HCT116 (cell line): ENCODE data around the gene KRT7. TPM values are rescaled to one million over a fixed set of nuclear protein-coding genes. Genes with fewer than 3 reads are reported as not detected.

Experiments used
- ATAC-seq: fragments of 200-7000 bp; cut with Tn5 transposase; 2 replicates; pipeline ENCODE4 v1.9.1; 2020; ENCODE audit warnings: mild to moderate bottlenecking, moderate library complexity
- BruUV-seq: library from RNA; stranded (reverse); fragments of 400-500 nt; replicated peaks from 2 replicates; lab custom pipeline; 2021; lab: Mats Ljungman, UMichigan
- CTCF ChIA-PET: fragments of 300-600 bp; sonication (Branson Sonifier 250); formaldehyde crosslinking; loops from one replicate; lab custom pipeline; 2021; ENCODE audit warnings: antibody characterized with exemption; lab: Charles Lee
- POLR2A ChIA-PET: fragments of 300-600, 350-600 bp; sonication (Branson Sonifier 250); formaldehyde crosslinking; loops from one replicate; lab custom pipeline; 2021; ENCODE audit warnings: antibody characterized with exemption; lab: Charles Lee
- RAD21 ChIA-PET, 2 experiments: fragments of 300-600 bp; sonication (Branson Sonifier 250); formaldehyde crosslinking; loops; one replicate each; lab custom pipeline; 2023; ENCODE audit warnings: low total read pairs in 2 of 2; ENCODE audit not compliant: uncharacterized antibody in 2 of 2, unreplicated experiment in 2 of 2, low non-redundant PET in 1 of 2; lab: Charles Lee
- DNase-seq: peaks from one replicate; pipeline ENCODE4 v3.0.0-alpha.2; 2010; ENCODE audit warnings: low read depth, low spot score
- H2AFZ ChIP-seq: fragments of 200-600 bp; shearing (Covaris generic), sonication (generic); 2 replicates; pipeline ENCODE4 v1.6.1; 2017; ENCODE audit warnings: low read depth, mixed run types, mixed read lengths, antibody characterized with exemption, low read length; ENCODE audit not compliant: poor library complexity, severe bottlenecking
- H3K27ac ChIP-seq: 2 replicates; pipeline ENCODE4 v1.5.1; 2012; ENCODE audit warnings: low read depth, low read length
- H3K27me3 ChIP-seq: fragments of 200-600 bp; sonication (generic); 2 replicates; pipeline ENCODE4 v1.6.1; 2016; ENCODE audit warnings: mixed run types, low read length, mixed read lengths; ENCODE audit not compliant: insufficient read depth
- H3K36me3 ChIP-seq, 2 experiments: fragments of 200-500 bp in 1 of 2; fragments of 200-600 bp in 1 of 2; sonication (Bioruptor generic) in 1 of 2; sonication (generic) in 1 of 2; 2 replicates each; pipeline versions ENCODE4 v1.5.1 to v1.6.1; 2014 to 2016; ENCODE audit warnings: low read length in 2 of 2, inconsistent platforms in 1 of 2, mixed read lengths in 1 of 2, mixed run types in 1 of 2; ENCODE audit not compliant: insufficient read depth in 2 of 2, control insufficient read depth in 1 of 2
- H3K4me1 ChIP-seq, 2 experiments: fragments of 200-600 bp in 1 of 2; sonication (generic) in 1 of 2; 2 replicates each; pipeline versions ENCODE4 v1.5.1 to v1.6.1; 2012 to 2017; ENCODE audit warnings: low read length in 2 of 2, inconsistent platforms in 1 of 2, mild to moderate bottlenecking in 1 of 2, mixed read lengths in 1 of 2, mixed run types in 1 of 2, moderate library complexity in 1 of 2; ENCODE audit not compliant: insufficient read depth in 2 of 2, control insufficient read depth in 1 of 2
- H3K4me2 ChIP-seq: fragments of 200-600 bp; sonication (generic); 2 replicates; pipeline ENCODE4 v1.6.1; 2017; ENCODE audit warnings: mixed run types, low read length, mixed read lengths
- H3K4me3 ChIP-seq, 2 experiments: fragments of 200-600 bp in 1 of 2; sonication (generic) in 1 of 2; replicated peaks in 1 of 2; 2 replicates each; pipeline ENCODE4 v1.5.1; 2011 to 2016; ENCODE audit warnings: low read length in 2 of 2, control low read depth in 1 of 2, low read depth in 1 of 2, mild to moderate bottlenecking in 1 of 2, mixed read lengths in 1 of 2, mixed run types in 1 of 2
- H3K79me2 ChIP-seq: fragments of 200-600 bp; sonication (generic); 2 replicates; pipeline ENCODE4 v1.6.1; 2017; ENCODE audit warnings: mild to moderate bottlenecking, mixed run types, low read length, moderate library complexity, mixed read lengths; ENCODE audit not compliant: insufficient read depth
- H3K9ac ChIP-seq: fragments of 200-600 bp; sonication (generic); 2 replicates; pipeline ENCODE4 v1.6.1; 2016; ENCODE audit warnings: low read length, mixed read lengths
- H3K9me2 ChIP-seq: fragments of 200-600 bp; sonication (generic), shearing (Covaris generic); 2 replicates; pipeline ENCODE4 v1.6.1; 2017; ENCODE audit warnings: mixed run types, mild to moderate bottlenecking, moderate library complexity; ENCODE audit not compliant: insufficient read depth
- H3K9me3 ChIP-seq, 2 experiments: fragments of 200-500 bp in 1 of 2; fragments of 200-600 bp in 1 of 2; sonication (Bioruptor generic) in 1 of 2; sonication (generic) in 1 of 2; 2 replicates each; pipeline ENCODE4 v1.6.1; 2014 to 2017; ENCODE audit warnings: low read length in 2 of 2, mixed read lengths in 2 of 2, inconsistent platforms in 1 of 2, low read depth in 1 of 2, mild to moderate bottlenecking in 1 of 2, mixed run types in 1 of 2, moderate library complexity in 1 of 2; ENCODE audit not compliant: control insufficient read depth in 1 of 2, insufficient read depth in 1 of 2
- H4K20me1 ChIP-seq: fragments of 200-600 bp; sonication (generic), shearing (Covaris generic); 2 replicates; pipeline ENCODE4 v1.6.1; 2017; ENCODE audit warnings: mixed run types, mild to moderate bottlenecking, moderate library complexity; ENCODE audit not compliant: insufficient read depth
- EGR1 ChIP-seq: IDR thresholded peaks from 2 replicates; pipeline ENCODE4 v1.6.1; 2012; ENCODE audit warnings: low read depth
- ELF1 ChIP-seq: IDR thresholded peaks from 2 replicates; pipeline ENCODE4 v1.6.1; 2012; ENCODE audit warnings: low read depth, borderline replicate concordance
- FOSL1 ChIP-seq: IDR thresholded peaks from 2 replicates; pipeline ENCODE4 v1.6.1; 2012; ENCODE audit warnings: low read depth
- JUND ChIP-seq: IDR thresholded peaks from 2 replicates; pipeline ENCODE4 v1.6.1; 2012
- MAX ChIP-seq: IDR thresholded peaks from 2 replicates; pipeline ENCODE4 v1.6.1; 2012
- POLR2A ChIP-seq: IDR thresholded peaks from 2 replicates; pipeline ENCODE4 v1.7.0; 2011; ENCODE audit warnings: borderline replicate concordance; ENCODE audit not compliant: insufficient read depth, insufficient read length; ENCODE audit errors: extremely low read depth
- RAD21 ChIP-seq: IDR thresholded peaks from 2 replicates; pipeline ENCODE4 v1.6.1; 2012; ENCODE audit warnings: low read depth, mild to moderate bottlenecking
- REST ChIP-seq: IDR thresholded peaks from 2 replicates; pipeline ENCODE4 v1.6.1; 2012; ENCODE audit warnings: low read depth
- YY1 ChIP-seq: IDR thresholded peaks from 2 replicates; pipeline ENCODE4 v1.6.1; 2011; ENCODE audit warnings: low read length, low read depth, moderate library complexity, mild to moderate bottlenecking; ENCODE audit not compliant: insufficient replicate concordance; ENCODE audit errors: extremely low read depth
- ZNF274 ChIP-seq: fragments of 200-500 bp; sonication (Bioruptor generic); IDR thresholded peaks from 2 replicates; pipeline ENCODE4 v1.6.1; 2014; ENCODE audit warnings: mild to moderate bottlenecking, low read depth, low read length, inconsistent platforms
- intact Hi-C: fragments of 100-400 bp; cut with micrococcal nuclease; formaldehyde crosslinking; loops from 2 replicates; pipeline ENCODE4 v1.10.0; 2022
- total RNA-seq: library from RNA; stranded (reverse); gene quantifications from one replicate; pipeline ENCODE4 v1.2.1, GENCODE V29; 2021; ENCODE audit not compliant: unreplicated experiment

KRT7 gene
- total RNA-seq, 1 experiment from 2014 or later: 72.6 TPM

GRCh38 chr12:52258335-52258901, 25.4 kb downstream of the KRT7 start:
- CTCF ChIA-PET: no interaction called here
- no TSS peak for BruUV-seq

GRCh38 chr12:52259657-52260243, 26.7 kb downstream of the KRT7 start:
- RAD21 ChIA-PET: no interaction called here
- CTCF ChIA-PET: interaction anchor here (1.6 to 2.2 kb wide), 2 partner anchors 19 to 68 kb away, joined by 8 to 13 read pairs; no protein-coding TSS in a partner anchor

More at GRCh38 chr12:52258335-52258901, 25.4 kb downstream of the KRT7 start:
- ATAC-seq: no peak
- Histone ChIP-seq H3K4me3 (no peak overlapping the region), H3K9me2 (no peaks in the 10 kb centered on the region), H3K27ac (no peak overlapping the region), H3K27me3 (no peaks in the 10 kb centered on the region), H3K36me3 (no peaks in the 10 kb centered on the region)
- intact Hi-C loops: no loop called here
- POLR2A ChIA-PET: interaction anchor here (2.1 kb wide), 1 partner anchor 21 kb away, joined by 6 read pairs; no protein-coding TSS in a partner anchor
- no peak for DNase-seq
- no peak for TF ChIP-seq MAX
- no peak for TF ChIP-seq ZNF274
- no peak for TF ChIP-seq YY1
- TF ChIP-seq JUND: no peak
- no peak for TF ChIP-seq POLR2A
- no peak for TF ChIP-seq FOSL1
- TF ChIP-seq EGR1: no peak
- TF ChIP-seq ELF1: no peak
- TF ChIP-seq, all 23 proteins: peak for 0
- no peak overlapping the region for H3K4me2 ChIP-seq
- no peaks in the 10 kb centered on the region for H3K79me2 ChIP-seq
- H3K9me3 ChIP-seq: no peaks in the 10 kb centered on the region
- H3K4me1 ChIP-seq: peaks cover 17 to 25% of the 10 kb centered on the region in 2 experiments
- H4K20me1 ChIP-seq: no peaks in the 10 kb centered on the region
- H3K9ac ChIP-seq: no peak overlapping the region
- H2AFZ ChIP-seq: no peak overlapping the region
- RAD21 ChIA-PET: no interaction called here

More at GRCh38 chr12:52259657-52260243, 26.7 kb downstream of the KRT7 start:
- ATAC-seq (no peak), DNase-seq (no peak)
- TF ChIP-seq MAX: no peak
- TF ChIP-seq RAD21: 0 out of 2 replicates have a peak, but pooled peaks have one; percentile 2
- no peak for TF ChIP-seq REST
- H3K79me2 ChIP-seq: no peaks in the 10 kb centered on the region
- no peaks in the 10 kb centered on the region for H4K20me1 ChIP-seq
- H3K27me3 ChIP-seq: no peaks in the 10 kb centered on the region
- intact Hi-C loops: no loop called here
- no peaks in the 10 kb centered on the region for H3K36me3 ChIP-seq
- no peak overlapping the region for H3K27ac ChIP-seq
- H3K4me3 ChIP-seq: no peak overlapping the region
- no peaks in the 10 kb centered on the region for H3K9me3 ChIP-seq
- no TSS peak for BruUV-seq
- POLR2A ChIA-PET: interaction anchor here (2.1 kb wide), 1 partner anchor 20 kb away, joined by 6 read pairs; no protein-coding TSS in a partner anchor
- H3K4me1 ChIP-seq: peaks cover 17 to 25% of the 10 kb centered on the region in 2 experiments
- H3K9ac ChIP-seq: no peak overlapping the region
- H3K4me2 ChIP-seq: peak overlapping the region; percentile 33; the same call in 1 of the 2 replicates
- no peaks in the 10 kb centered on the region for H3K9me2 ChIP-seq
- peak overlapping the region; percentile 3 for H2AFZ ChIP-seq
